ENCODE data around the gene CDKN1B.

Gene CDKN1B

GRCh38 chr12:12735301-12735700 is 18.1 kb downstream of the CDKN1B start:
- TF ChIP-seq, protein P1, sequence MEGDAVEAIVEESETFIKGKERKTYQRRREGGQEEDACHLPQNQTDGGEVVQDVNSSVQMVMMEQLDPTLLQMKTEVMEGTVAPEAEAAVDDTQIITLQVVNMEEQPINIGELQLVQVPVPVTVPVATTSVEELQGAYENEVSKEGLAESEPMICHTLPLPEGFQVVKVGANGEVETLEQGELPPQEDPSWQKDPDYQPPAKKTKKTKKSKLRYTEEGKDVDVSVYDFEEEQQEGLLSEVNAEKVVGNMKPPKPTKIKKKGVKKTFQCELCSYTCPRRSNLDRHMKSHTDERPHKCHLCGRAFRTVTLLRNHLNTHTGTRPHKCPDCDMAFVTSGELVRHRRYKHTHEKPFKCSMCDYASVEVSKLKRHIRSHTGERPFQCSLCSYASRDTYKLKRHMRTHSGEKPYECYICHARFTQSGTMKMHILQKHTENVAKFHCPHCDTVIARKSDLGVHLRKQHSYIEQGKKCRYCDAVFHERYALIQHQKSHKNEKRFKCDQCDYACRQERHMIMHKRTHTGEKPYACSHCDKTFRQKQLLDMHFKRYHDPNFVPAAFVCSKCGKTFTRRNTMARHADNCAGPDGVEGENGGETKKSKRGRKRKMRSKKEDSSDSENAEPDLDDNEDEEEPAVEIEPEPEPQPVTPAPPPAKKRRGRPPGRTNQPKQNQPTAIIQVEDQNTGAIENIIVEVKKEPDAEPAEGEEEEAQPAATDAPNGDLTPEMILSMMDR (IDR thresholded peaks at IDR 0.05), result no peak

DNA sequence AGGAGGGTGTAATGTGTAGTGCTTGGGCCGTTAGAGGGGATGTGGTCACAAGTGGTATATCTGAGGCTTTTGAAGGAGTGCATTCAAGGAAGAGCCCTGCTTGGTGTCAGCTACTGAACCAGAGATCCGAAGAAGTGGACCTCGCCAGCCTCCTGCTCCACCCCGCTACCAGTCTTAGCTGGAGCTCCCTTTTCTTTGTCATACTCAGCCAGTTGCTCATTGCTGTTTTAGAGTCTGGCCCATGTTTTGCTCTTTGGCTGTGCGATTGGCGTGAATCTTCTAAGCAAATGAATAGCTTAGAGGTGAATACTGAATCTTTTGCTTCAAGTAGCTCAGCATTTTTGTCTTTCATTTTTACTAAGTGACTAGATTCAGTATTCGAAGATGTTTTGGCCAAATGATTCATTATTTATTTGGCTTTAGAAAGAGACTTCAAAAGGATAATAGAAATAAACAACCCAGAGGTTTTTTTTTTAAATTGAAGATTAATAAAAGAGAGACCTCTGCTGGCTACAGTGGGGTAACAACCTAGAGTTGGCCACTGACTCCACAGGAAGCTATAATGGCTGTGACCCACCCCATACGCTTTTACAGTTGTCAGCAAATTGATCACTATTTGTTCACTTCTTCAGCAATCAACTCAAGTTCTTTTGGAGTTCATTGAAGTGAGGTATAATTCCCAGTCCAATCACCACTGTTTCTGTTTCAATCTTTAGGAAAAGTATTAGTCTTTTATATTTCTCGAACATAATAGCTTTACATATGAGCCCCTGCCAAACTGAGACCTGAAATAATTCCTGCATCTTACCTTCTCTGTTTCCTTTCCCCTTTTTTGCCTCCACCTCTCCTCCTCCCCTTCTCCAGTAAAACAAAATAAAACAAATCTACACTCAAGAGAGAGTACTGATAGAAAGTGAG is 19.9 kb downstream of the CDKN1B start:
- TF ChIP-seq, protein P1 (IDR thresholded peaks at IDR 0.05), result peak; percentile 70

DNA sequence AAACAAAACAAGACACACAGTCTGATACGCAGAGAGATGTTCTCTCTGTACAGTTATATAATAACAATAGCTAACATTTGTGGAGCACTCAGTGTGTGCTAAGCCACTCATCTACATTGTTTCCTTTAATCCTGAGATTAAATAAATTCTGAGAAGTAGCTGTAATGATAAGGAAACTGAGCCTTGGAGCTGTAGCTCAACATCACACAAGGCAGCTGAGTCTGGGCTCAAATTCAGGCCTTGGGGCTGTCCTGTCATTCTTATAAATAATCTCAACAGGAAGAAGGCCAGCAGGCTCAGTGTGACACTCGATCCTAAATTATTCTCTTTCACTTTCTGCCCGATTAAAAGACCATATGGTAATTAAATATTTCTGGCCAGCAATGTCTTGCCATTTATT is 24.5 kb downstream of the CDKN1B start:
- TF ChIP-seq, protein P1 (IDR thresholded peaks at IDR 0.05), result no peak

DNA sequence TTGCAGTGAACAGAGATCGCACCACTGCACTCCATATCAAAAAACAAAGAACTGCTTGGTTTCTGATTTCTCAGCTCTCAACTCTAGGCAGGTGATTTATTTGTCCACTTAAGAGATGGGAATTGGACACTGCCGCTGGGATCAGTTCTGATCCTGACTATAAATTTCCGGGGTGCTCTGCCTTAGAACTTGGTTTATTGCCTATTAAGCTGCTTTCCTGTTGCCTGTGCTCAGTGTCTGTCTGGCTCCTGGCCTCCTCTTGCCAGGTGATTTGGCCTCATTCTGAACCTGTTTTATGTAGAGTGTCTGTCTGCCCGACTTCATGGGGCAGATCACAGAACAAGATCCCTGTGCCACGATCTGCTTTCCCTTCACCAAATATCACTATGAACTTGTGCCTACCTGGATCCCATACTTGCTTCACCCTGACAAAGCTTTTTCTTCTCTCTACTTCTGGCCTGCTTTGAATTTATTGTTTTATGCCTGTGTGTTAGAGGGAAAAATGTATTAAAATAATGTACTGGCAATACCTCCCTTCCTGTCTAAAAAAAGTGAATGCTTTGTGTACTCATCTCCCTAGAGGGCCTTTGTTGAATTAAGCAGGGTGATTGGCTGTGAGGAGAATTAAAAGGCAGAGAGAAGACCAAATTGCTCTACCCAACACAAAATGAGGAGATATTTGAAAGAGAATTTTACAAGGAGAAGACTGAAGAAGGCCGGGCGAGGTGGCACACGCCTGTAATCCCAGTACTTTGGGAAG is 27.6 kb downstream of the CDKN1B start:
- TF ChIP-seq, protein P1 (IDR thresholded peaks at IDR 0.05), result no peak

GRCh38 chr12:12745576-12746211 is 28.5 kb downstream of the CDKN1B start:
- TF ChIP-seq, protein P1 (IDR thresholded peaks at IDR 0.05), result no peak

GRCh38 chr12:12747278-12747677 is 30.1 kb downstream of the CDKN1B start:
- TF ChIP-seq, protein P1 (IDR thresholded peaks at IDR 0.05), result no peak

GRCh38 chr12:12748044-12748443 is 30.9 kb downstream of the CDKN1B start:
- TF ChIP-seq, protein P1 (IDR thresholded peaks at IDR 0.05), result no peak
